Esophagus muscularis mucosa (tissue), 4 donors: ENCODE measurements around the gene TTC27.

Experiments used
- CTCF ChIP-seq, 3 experiments: fragments of 200-600 bp in 2 of 3; fragments of 450-650 bp in 1 of 3; sonication (generic) in 2 of 3; IDR thresholded peaks; one replicate each; pipeline ENCODE4 v1.5.1; 2017 to 2019; ENCODE audit warnings: antibody characterized with exemption in 3 of 3, mild to moderate bottlenecking in 2 of 3, moderate library complexity in 1 of 3
- EP300 ChIP-seq: sonication (generic); formaldehyde crosslinking; IDR thresholded peaks from one replicate; pipeline ENCODE4 v1.6.1; 2017; ENCODE audit warnings: antibody characterized with exemption
- POLR2A ChIP-seq: fragments of 450-650 bp; IDR thresholded peaks from one replicate; pipeline ENCODE4 v1.6.1; 2017; ENCODE audit warnings: antibody characterized with exemption, moderate library complexity, mild to moderate bottlenecking, low read depth
- POLR2AphosphoS5 ChIP-seq, 2 donors: sonication (generic); formaldehyde crosslinking; IDR thresholded peaks; one replicate each; pipeline ENCODE4 v1.6.1; 2017; ENCODE audit warnings: antibody characterized with exemption in 2 of 2

- TF ChIP-seq EP300 = no peak
- no peak for TF ChIP-seq POLR2A
- TF ChIP-seq POLR2AphosphoS5 (IDR thresholded peaks at IDR 0.05) = no peak
- TF ChIP-seq CTCF (IDR thresholded peaks at IDR 0.05) = no peak
Observed at GRCh38 chr2:32624812-32625211, 3.0 kb upstream of the TTC27 start.
